ENCODE data around the gene ZCCHC3. TPM values are rescaled to one million over a fixed set of nuclear protein-coding genes. Genes with fewer than 3 reads are reported as not detected.

ZCCHC3 gene
- total RNA-seq, 6 experiments from 2014 or later, result 4.2 to 7.5 (median 5.9) TPM

DNA sequence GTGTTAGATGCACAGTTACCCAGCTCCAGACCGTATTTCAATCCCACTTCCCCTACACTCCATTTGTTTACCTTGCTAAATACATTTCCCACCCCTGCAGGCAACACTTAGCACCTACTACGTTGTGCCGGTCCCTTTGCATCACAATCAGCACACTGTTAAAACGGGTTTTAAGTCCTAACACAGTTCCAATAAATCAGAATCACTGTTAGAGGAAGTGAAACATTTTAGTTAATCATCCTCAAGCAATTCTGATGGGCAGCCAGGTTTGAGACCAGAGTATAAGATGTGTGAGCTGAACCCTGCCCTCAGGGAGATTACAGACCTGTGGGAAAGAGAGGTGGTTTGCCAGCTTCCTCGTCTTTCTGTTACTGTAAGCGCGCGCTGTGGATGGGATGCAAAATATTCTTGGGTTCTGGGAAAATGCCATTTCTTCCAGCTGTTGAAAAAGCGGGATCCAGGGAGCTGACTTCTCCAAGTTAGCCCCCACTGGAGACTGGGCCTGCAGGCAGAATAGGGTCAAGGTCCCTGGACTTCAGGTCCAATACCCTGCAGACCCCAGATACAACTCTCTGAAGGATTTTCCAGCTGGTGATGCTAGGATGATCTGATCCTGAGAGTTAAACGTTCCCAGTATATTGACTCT, 3.1 kb downstream of the ZCCHC3 start:
- Histone ChIP-seq H3K9me3 (no peaks in the 10 kb centered on the region), H3K4me3 (peak overlapping the region in 1 of 3 donors; percentile 89), H3K4me1 (peaks cover 0 to 33% (median 9%) of the 10 kb centered on the region in 4 donors), H3K27me3 (no peaks in the 10 kb centered on the region), H3K36me3 (no peaks in the 10 kb centered on the region), H3K27ac (no peak overlapping the region)
- no peak for ATAC-seq
- intact Hi-C loops (cut with DNase I), result no loop called here
- no peak for DNase-seq
- whole genome bisulfite sequencing (ENCODE audit: insufficient coverage, low coverage, low lambda C conversion rate, missing lambda C conversion rate), result 28% methylated on average over 6 of the region's 10 CpGs
- TF ChIP-seq POLR2A (IDR thresholded peaks at IDR 0.05), result no peak
- TF ChIP-seq, protein P1, sequence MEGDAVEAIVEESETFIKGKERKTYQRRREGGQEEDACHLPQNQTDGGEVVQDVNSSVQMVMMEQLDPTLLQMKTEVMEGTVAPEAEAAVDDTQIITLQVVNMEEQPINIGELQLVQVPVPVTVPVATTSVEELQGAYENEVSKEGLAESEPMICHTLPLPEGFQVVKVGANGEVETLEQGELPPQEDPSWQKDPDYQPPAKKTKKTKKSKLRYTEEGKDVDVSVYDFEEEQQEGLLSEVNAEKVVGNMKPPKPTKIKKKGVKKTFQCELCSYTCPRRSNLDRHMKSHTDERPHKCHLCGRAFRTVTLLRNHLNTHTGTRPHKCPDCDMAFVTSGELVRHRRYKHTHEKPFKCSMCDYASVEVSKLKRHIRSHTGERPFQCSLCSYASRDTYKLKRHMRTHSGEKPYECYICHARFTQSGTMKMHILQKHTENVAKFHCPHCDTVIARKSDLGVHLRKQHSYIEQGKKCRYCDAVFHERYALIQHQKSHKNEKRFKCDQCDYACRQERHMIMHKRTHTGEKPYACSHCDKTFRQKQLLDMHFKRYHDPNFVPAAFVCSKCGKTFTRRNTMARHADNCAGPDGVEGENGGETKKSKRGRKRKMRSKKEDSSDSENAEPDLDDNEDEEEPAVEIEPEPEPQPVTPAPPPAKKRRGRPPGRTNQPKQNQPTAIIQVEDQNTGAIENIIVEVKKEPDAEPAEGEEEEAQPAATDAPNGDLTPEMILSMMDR (IDR thresholded peaks at IDR 0.05), result no peak

GRCh38 chr20:301886-302848, 4.8 kb downstream of the ZCCHC3 start:
- intact Hi-C loops (cut with DNase I), result no loop called here
- no peaks in the 10 kb centered on the region for H3K27me3 ChIP-seq
- peak overlapping the region in 2 of 3 donors; percentile 1 to 13 for H3K27ac ChIP-seq
- ATAC-seq (no peak), DNase-seq (no peak)
- H3K4me3 ChIP-seq, result no peak overlapping the region
- TF ChIP-seq, protein P1 (IDR thresholded peaks at IDR 0.05), result no peak
- TF ChIP-seq POLR2A (IDR thresholded peaks at IDR 0.05), result no peak
- 84% methylated on average over 9 of the region's 13 CpGs for WGBS (ENCODE audit: insufficient coverage, low coverage, low lambda C conversion rate, missing lambda C conversion rate)
- H3K4me1 ChIP-seq, result peaks cover 0 to 28% (median 9%) of the 10 kb centered on the region in 4 donors
- H3K9me3 ChIP-seq, result no peaks in the 10 kb centered on the region
- no peaks in the 10 kb centered on the region for H3K36me3 ChIP-seq

DNA sequence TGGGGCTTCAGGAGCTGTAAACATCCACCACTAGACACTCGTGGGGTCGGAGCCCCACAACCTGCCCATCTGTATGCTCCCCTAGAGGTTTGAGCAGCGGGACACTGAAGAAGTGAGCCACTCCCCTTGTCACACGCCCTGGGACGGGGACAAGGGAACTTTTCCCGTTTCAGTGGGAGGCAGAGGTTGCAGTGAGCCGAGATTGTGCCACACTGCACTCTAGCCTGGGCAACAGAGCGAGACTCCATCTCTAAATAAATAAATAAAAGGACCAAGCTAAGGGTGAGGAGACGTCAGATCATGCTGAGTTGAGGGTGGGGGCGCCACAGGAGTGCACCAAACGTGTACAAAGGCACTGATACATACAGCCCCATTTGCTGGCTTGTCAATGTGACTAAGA, 8.4 kb downstream of the ZCCHC3 start:
- H3K9me3 ChIP-seq, result no peaks in the 10 kb centered on the region
- peaks cover 0 to 7% (median 0%) of the 10 kb centered on the region in 4 donors for H3K4me1 ChIP-seq
- ATAC-seq, result no peak
- H3K27me3 ChIP-seq, result no peaks in the 10 kb centered on the region
- no peak overlapping the region for H3K27ac ChIP-seq
- no peaks in the 10 kb centered on the region for H3K36me3 ChIP-seq
- no peak for TF ChIP-seq POLR2A (IDR thresholded peaks at IDR 0.05)
- TF ChIP-seq, protein P1 (IDR thresholded peaks at IDR 0.05), result no peak
- intact Hi-C loops (cut with DNase I), result no loop called here
- no peak overlapping the region for H3K4me3 ChIP-seq
- WGBS (ENCODE audit: insufficient coverage, low coverage, low lambda C conversion rate, missing lambda C conversion rate), result 62% methylated on average over 9 of the region's 11 CpGs
- no peak for DNase-seq

GRCh38 chr20:308427-309038, 11.2 kb downstream of the ZCCHC3 start:
- Histone ChIP-seq H3K36me3 (no peaks in the 10 kb centered on the region), H3K27ac (peak overlapping the region in 1 of 3 donors; percentile 54), H3K27me3 (no peaks in the 10 kb centered on the region), H3K4me3 (no peak overlapping the region), H3K9me3 (no peaks in the 10 kb centered on the region), H3K4me1 (no peaks in the 10 kb centered on the region)
- TF ChIP-seq, protein P1 (IDR thresholded peaks at IDR 0.05), result no peak
- no peak for TF ChIP-seq POLR2A (IDR thresholded peaks at IDR 0.05)
- ATAC-seq, result no peak
- 77% methylated on average over 5 of the region's 7 CpGs for WGBS (ENCODE audit: insufficient coverage, low coverage, low lambda C conversion rate, missing lambda C conversion rate)
- intact Hi-C loops (cut with DNase I), result no loop called here
- DNase-seq, result no peak

All from right lobe of liver (tissue), 6 donors.